Measurements from ENCODE around the gene THEM4. TPM values are rescaled to one million over a fixed set of nuclear protein-coding genes. Genes with fewer than 3 reads are reported as not detected.

THEM4 gene
- total and polyA plus RNA-seq, 2 donors (not counting 1 experiment from before 2014, with no cell fraction given) = 15.0 to 16.1 TPM

DNA sequence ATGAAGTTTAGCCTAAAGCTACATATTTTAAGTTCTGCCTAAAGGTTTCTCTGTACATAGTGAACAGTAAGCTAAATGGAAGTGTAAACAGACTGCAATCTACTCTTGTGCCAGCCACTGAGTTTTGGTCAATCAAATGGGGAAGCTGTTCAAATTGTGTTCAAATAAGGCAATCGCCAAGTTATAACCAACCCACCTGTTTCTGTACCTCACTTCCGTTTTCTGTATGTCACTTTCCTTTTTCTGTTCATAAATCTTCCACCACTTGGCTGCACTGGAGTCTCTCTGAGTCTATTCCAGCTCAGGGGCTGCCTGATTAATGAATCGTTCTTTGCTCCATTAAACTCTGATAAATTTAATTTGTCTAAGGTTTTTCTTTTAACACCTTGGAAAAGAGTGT lies 10.8 kb upstream of the THEM4 start:
- H3K4me1 Mint-ChIP-seq = peaks cover 31% of the 10 kb centered on the region
- ChIA-PET CTCF (interaction anchor here (0.6 to 4.9 kb wide), 10 partner anchors 9 to 668 kb away, joined by 3 to 31 read pairs (median 4); partner anchors contain the start of gene THEM4), POLR2A (interaction anchor here (1.2 to 3.3 kb wide), 3 partner anchors 10 to 74 kb away, joined by 4 to 22 read pairs (median 5); partner anchors contain the start of gene THEM4)
- peak overlapping the region; percentile 18 to 74 for H3K27ac ChIP-seq (ENCODE audit: low read length in 2 of 2)
- intact Hi-C loops (cut with micrococcal nuclease) = loop anchor here (1.0 kb wide), 1 partner anchor 11 kb away; the partner anchor contains the start of gene THEM4
- ATAC-seq (ENCODE audit: low read depth) = peak; percentile 46
- no peaks in the 10 kb centered on the region for H3K27me3 Mint-ChIP-seq
- no peak overlapping the region for H3K9ac ChIP-seq (ENCODE audit: low read length)
- H3K27ac Mint-ChIP-seq = peak overlapping the region; percentile 90
- peak overlapping the region; percentile 10 for H3K4me3 Mint-ChIP-seq
- peak overlapping the region in 1 of 5 experiments; percentile 24 for H3K4me3 ChIP-seq (ENCODE audit: control extremely low read depth in 1 of 5, extremely low read depth in 1 of 5, insufficient read depth in 1 of 5, low read depth in 2 of 5, low read length in 4 of 5)
- H3K79me2 ChIP-seq (ENCODE audit: control insufficient read depth, insufficient read depth, low read length) = no peaks in the 10 kb centered on the region
- TF ChIP-seq EZH2 (IDR thresholded peaks at IDR 0.05; ENCODE audit: borderline replicate concordance, insufficient read depth, low read depth, low read length, poor library complexity, severe bottlenecking) = no peak
- TF ChIP-seq, protein P1, sequence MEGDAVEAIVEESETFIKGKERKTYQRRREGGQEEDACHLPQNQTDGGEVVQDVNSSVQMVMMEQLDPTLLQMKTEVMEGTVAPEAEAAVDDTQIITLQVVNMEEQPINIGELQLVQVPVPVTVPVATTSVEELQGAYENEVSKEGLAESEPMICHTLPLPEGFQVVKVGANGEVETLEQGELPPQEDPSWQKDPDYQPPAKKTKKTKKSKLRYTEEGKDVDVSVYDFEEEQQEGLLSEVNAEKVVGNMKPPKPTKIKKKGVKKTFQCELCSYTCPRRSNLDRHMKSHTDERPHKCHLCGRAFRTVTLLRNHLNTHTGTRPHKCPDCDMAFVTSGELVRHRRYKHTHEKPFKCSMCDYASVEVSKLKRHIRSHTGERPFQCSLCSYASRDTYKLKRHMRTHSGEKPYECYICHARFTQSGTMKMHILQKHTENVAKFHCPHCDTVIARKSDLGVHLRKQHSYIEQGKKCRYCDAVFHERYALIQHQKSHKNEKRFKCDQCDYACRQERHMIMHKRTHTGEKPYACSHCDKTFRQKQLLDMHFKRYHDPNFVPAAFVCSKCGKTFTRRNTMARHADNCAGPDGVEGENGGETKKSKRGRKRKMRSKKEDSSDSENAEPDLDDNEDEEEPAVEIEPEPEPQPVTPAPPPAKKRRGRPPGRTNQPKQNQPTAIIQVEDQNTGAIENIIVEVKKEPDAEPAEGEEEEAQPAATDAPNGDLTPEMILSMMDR (IDR thresholded peaks at IDR 0.05) = no peak
- no peaks in the 10 kb centered on the region for H4K20me1 ChIP-seq (ENCODE audit: control insufficient read depth, insufficient read depth, low read length, poor library complexity, severe bottlenecking)
- no peaks in the 10 kb centered on the region for H3K27me3 ChIP-seq (replicated peaks in 1 of 4; ENCODE audit: control extremely low read depth in 1 of 4, control insufficient read depth in 3 of 4, insufficient read depth in 4 of 4, low read length in 3 of 4)
- DNase-seq = peak; percentile 72
- H3K4me1 ChIP-seq (ENCODE audit: control insufficient read depth in 2 of 2, insufficient read depth in 2 of 2, low read length in 2 of 2) = peaks cover 23 to 39% of the 10 kb centered on the region in 2 donors
- H3K9me3 ChIP-seq (ENCODE audit: control extremely low read depth in 1 of 3, control insufficient read depth in 2 of 3, insufficient read depth in 1 of 3, low read length in 2 of 3) = peaks cover 0 to 12% (median 2%) of the 10 kb centered on the region in 3 donors
- peak overlapping the region; percentile 40 for H2AFZ ChIP-seq (ENCODE audit: insufficient read depth, low read depth, low read length, poor library complexity, severe bottlenecking)
- peak overlapping the region; percentile 48 for H3K4me2 ChIP-seq (replicated peaks; ENCODE audit: low read depth, low read length, poor library complexity, severe bottlenecking)
- H3K36me3 ChIP-seq (replicated peaks in 1 of 2; ENCODE audit: control extremely low read depth in 1 of 2, control insufficient read depth in 1 of 2, extremely low read depth in 1 of 2, insufficient read depth in 2 of 2, low read length in 1 of 2) = no peaks in the 10 kb centered on the region
- H3K9me3 Mint-ChIP-seq (ENCODE audit: insufficient read depth) = peaks cover 3% of the 10 kb centered on the region
- WGBS (ENCODE audit: insufficient coverage) = 0% methylated on average over 1 of the region's 3 CpGs

DNA sequence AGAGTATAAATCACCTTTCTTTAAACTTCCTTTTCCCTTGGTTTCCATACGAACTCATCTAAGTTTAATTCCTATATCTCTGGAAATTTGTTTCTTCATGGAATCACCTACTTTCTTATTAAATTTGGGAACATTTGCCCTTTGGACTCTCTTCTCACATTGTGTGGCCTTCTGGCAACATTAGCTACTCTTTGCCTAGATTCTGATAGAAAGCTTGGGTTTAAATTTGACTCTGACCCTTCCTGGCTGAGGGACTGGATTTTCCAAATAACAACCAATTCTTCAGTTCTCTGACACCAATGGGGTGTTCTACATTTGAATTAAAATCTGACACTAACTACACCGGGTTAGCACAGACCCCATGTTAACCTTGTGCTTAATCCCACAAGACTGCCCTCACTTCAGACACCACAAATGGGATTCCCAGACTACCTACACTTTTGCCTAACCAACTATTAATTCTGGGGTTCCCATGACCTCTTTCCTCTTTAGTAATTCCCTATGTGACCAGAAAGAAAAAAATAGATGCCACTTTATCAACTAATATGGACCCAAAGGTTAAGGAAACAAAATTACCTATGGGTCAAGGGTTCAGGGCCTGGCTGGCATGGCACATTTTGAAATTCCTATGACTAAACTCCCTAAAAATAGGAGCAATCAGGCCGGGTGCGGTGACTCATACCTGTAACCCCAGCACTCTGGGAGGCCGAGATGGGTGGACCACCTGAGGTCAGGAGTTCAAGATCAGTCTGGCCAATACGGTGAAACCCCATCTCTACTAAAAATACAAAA lies 9.7 kb upstream of the THEM4 start:
- Mint-ChIP-seq H3K27ac (no peak overlapping the region), H3K9me3 (ENCODE audit: insufficient read depth) (peaks cover 3% of the 10 kb centered on the region), H3K4me3 (no peak overlapping the region), H3K4me1 (peaks cover 29% of the 10 kb centered on the region), H3K27me3 (no peaks in the 10 kb centered on the region)
- H3K4me1 ChIP-seq (ENCODE audit: control insufficient read depth in 2 of 2, insufficient read depth in 2 of 2, low read length in 2 of 2) = peaks cover 23 to 35% of the 10 kb centered on the region in 2 donors
- WGBS (ENCODE audit: insufficient coverage) = 89% methylated on average over 3 of the region's 6 CpGs
- H3K4me2 ChIP-seq (replicated peaks; ENCODE audit: low read depth, low read length, poor library complexity, severe bottlenecking) = no peak overlapping the region
- peaks cover 0 to 12% (median 2%) of the 10 kb centered on the region in 3 donors for H3K9me3 ChIP-seq (ENCODE audit: control extremely low read depth in 1 of 3, control insufficient read depth in 2 of 3, insufficient read depth in 1 of 3, low read length in 2 of 3)
- POLR2A ChIA-PET = interaction anchor here (1.2 to 3.3 kb wide), 2 partner anchors 9 to 75 kb away, joined by 5 to 22 read pairs; partner anchors contain the start of gene THEM4
- no peak overlapping the region for H3K4me3 ChIP-seq (ENCODE audit: control extremely low read depth in 1 of 5, extremely low read depth in 1 of 5, insufficient read depth in 1 of 5, low read depth in 2 of 5, low read length in 4 of 5)
- intact Hi-C loops (cut with micrococcal nuclease) = no loop called here
- DNase-seq (no peak), ATAC-seq (ENCODE audit: low read depth) (no peak)
- H2AFZ ChIP-seq (ENCODE audit: insufficient read depth, low read depth, low read length, poor library complexity, severe bottlenecking) = no peak overlapping the region
- TF ChIP-seq EZH2 (IDR thresholded peaks at IDR 0.05; ENCODE audit: borderline replicate concordance, insufficient read depth, low read depth, low read length, poor library complexity, severe bottlenecking) = no peak
- TF ChIP-seq, protein P1 (IDR thresholded peaks at IDR 0.05) = no peak
- no peaks in the 10 kb centered on the region for H4K20me1 ChIP-seq (ENCODE audit: control insufficient read depth, insufficient read depth, low read length, poor library complexity, severe bottlenecking)
- H3K9ac ChIP-seq (ENCODE audit: low read length) = no peak overlapping the region
- CTCF ChIA-PET = interaction anchor here (1.3 to 4.9 kb wide), 5 partner anchors 8 to 82 kb away, joined by 3 to 31 read pairs (median 7); partner anchors contain the start of gene THEM4
- H3K36me3 ChIP-seq (replicated peaks in 1 of 2; ENCODE audit: control extremely low read depth in 1 of 2, control insufficient read depth in 1 of 2, extremely low read depth in 1 of 2, insufficient read depth in 2 of 2, low read length in 1 of 2) = no peaks in the 10 kb centered on the region
- peak overlapping the region in 1 of 2 donors; percentile 74 for H3K27ac ChIP-seq (ENCODE audit: low read length in 2 of 2)
- H3K27me3 ChIP-seq (replicated peaks in 1 of 4; ENCODE audit: control extremely low read depth in 1 of 4, control insufficient read depth in 3 of 4, insufficient read depth in 4 of 4, low read length in 3 of 4) = no peaks in the 10 kb centered on the region
- H3K79me2 ChIP-seq (ENCODE audit: control insufficient read depth, insufficient read depth, low read length) = no peaks in the 10 kb centered on the region

Data from B cell (primary cell).